D341Med (cell line): ENCODE results near the gene YBX3.
"Not testable (repeated sequence)": the region's sequence is repeated elsewhere in the genome, so short reads cannot be mapped to it uniquely, and the experiment has no call there.

ENCODE experiments used
- DNase-seq: peaks from one replicate; pipeline ENCODE4 v3.0.0; 2012; ENCODE audit warnings: low spot score

The YBX3 gene

DNA sequence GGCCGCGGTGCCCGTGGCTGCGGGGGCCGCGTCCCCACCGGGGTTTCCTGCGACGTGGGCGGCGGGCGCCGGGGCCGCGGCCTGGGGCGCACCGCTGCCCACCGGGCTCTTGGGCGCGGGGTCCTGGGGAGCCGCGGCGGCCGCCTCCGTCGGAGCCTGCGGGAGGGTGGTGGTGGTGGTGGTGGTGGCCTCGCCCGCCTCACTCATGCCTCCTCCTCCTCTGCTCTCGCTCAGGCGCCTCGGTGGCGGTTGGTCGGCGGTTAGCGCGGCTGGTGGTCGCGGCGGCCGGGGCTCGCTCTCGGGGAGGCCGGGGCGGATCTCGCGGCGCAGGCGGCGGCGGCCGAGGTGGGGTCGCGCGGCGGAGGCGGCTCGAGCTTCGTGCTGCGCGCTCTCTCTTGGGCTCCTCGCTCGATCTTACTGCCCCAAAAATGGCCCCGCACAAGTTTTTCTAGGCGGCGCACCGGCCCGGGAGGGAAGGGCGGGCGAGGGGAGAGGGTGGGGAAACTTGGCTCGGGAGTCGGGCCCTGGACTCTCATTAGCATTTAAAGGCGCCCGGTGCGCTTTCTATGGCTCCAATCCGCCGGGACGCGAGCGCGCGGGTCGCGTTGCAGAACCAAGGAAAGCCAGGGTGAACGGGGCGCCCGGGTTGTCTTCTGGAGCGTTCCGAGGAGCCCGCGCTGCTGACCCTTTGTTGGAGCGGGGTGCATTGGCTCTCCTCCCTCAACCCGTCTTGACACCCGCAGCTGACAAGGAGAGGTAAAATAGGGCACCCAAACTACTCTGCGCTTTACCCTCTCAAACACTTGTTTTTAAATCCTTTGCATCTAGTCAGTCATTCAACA lies at the start of gene YBX3:
Gene YBX3 (minus strand): TSS at position 419 of the 842 bp plus-strand sequence. CDS start 212 bp downstream, at position 207.
- DNase-seq: peak; percentile 88

- DNase-seq: peak; percentile 22
Observed at GRCh38 chr12:10771132-10771733, 48.1 kb upstream of the YBX3 start.

DNA sequence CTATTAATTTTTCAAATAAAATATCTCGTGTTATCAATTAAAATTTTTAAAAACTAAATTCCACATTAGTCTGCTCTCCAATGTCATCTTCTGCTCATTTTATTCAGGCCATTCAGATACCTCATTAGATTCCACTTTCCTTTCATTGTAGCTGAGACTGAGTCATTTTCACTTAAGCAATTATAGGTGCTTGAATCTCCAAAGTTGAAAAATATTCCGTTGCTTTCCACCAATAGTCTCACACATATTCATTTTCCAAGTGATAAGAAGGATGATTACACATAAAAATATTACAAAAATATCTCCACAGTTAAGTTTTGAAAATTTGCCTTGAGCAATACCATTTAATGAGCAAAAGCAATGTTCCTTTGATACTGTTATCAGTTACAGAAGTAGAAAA lies 36.5 kb upstream of the YBX3 start:
- no peak for DNase-seq

DNA sequence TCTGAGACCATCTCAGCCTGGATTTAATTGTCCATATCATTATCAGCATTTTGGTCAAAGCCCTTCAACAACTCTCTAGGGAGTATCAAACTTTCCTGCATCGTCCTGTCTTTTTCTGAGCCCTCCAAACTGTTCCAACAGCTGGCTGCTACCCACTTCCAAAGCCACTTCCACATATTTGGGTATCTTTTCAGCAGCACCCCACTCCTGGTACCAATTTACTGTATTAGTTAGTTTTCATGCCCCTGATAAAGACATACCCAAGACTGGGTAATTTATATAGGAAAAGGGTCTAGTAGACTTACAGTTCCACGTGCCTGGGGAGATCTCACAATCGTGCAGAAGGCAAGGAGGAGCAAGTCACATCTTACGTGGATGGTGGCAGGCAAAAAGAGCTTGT lies 33.1 kb upstream of the YBX3 start:
- no peak for DNase-seq

- no peak for DNase-seq
Observed at GRCh38 chr12:10753059-10753458, 29.9 kb upstream of the YBX3 start.

DNA sequence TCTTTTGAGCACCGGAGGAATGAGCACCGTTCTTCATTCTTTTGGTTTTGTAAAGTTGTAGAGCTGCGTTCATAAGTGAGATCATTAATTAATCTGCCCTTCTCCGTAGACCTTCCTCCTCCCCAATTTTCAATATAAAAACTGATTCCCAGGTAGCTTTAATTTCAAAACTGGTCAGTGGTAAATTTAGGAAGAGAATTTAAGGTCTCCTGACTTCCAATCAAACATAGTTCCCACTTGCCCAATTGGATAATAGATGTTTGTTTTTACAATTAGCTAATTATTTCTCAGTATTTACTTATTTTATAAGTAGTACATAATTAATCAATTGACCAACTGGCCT lies 27.2 kb upstream of the YBX3 start:
- no peak for DNase-seq

- DNase-seq: peak; percentile 83
Observed at GRCh38 chr12:10749700-10750384, 26.7 kb upstream of the YBX3 start.

DNA sequence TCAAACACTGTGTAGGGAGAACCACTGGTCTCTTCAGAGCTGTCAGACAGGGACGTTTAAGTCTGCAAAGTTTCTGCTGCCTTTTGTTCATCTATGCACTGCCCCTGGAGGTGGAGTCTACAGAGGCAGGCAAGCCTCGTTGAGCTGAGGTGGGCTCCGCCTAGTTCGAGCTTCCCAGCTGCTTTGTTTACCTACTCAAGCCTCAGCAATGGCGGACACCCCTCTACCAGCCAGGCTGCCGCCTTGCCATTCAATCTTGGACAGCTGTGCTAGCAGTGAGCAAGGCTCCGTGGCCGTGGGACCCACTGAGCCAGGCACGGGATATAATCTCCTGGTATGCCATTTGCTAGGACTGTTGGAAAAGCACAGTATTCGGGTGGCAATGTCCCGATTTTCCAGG lies 24.6 kb upstream of the YBX3 start:
- DNase-seq: no peak

DNA sequence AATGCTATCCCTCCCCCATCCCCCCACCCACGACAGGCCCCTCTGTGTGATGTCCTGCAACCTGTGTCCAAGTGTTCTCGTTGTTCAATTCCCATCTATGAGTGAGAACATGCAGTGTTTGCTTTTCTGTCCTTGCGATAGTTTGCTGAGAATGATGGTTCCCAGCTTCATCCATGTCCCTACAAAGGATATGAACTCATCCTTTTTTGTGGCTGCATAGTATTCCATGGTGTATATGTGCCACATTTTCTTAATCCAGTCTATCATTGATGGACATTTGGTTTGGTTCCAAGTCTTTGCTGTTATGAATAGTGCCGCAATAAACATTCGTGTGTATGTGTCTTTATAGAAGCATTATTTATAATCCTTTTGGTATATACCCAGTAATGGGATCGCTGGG lies 20.3 kb upstream of the YBX3 start:
- not testable (repeated sequence) for DNase-seq

GRCh38 chr12:10741845-10742244 lies 18.7 kb upstream of the YBX3 start:
- DNase-seq: no peak

- DNase-seq: no peak
Observed at GRCh38 chr12:10740182-10740581, 17.1 kb upstream of the YBX3 start.

DNA sequence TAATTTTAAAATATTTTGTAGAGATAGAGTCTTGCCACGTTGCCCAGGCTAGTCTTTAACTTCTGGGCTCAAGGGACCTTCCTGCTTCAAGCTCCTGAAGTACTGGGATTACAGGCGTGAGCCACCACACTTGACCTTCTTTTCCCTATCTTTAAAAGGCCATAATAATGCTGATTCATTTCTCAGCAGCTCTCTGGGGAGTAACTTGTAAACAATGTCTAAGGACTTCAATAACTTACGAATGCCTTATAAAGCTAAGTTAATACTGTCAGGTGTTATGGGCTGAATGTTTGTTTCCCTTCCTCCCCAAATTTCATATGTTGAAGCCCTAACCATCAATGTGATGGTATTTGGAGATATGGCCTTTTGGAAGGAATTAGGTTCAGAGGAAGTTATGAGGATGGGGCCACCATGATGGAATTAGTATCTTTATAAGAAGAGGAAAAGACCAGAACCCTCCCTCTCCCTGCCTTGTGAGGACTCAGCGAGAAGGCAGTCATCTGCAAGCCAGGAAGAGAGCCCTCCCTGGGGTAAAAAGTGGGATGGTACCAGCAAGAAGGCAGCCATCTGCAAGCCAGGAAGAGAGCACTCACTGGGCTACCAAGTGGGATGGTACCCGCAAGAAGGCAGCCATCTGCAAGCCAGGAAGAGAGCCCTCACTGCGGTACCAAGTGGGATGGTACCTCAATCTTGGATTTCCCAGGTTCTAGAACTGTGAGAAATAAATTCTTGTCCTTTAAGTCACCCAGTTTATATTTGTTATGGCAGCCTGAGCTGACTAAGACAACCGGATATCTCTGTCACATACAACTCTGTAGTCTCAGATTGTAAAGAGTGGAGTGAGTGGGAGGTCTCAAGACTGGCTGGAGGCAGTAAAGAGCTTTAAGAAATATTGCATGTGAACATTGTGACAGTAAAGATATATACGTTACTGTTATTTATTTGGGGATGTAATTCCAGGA lies 16.3 kb upstream of the YBX3 start:
- DNase-seq: no peak

DNA sequence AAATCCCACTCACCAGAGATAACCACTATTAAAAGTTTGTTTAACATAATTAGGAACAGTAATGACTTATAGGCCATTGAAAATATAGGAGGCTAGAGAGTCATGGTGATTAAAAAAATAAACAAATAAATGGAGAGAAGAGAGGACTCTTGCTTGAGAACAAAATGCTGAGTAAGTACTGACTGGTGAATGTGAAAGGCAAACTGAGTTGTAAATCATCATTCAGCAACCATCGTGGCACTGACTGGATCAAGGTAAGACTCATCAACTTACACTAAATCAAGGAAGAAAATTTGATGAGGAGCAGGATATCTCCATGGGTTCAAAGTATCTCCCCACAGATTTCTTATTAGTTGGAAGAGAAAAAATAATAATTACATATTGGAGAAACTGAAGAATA lies 14.1 kb upstream of the YBX3 start:
- no peak for DNase-seq

GRCh38 chr12:10736463-10736862 lies 13.3 kb upstream of the YBX3 start:
- no peak for DNase-seq

DNA sequence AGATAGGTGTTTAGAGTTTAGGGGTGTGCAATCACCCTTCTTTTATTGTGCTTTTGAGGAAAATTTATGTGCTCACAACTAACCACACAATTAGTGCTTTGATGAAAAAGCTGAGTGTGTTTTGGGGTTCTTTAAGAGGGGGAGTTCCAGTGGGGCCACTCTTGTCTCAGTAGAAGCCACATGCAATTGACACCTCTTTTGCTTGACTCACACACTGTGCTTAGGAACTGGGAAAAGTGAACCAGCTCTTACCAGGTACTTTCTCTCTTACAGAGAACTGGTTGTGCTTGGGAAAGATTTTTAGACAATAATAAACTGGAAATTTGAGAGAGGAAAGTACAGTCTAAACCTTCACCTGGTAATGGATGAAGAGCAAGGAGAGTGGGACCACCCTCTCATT lies 12.3 kb upstream of the YBX3 start:
- no peak for DNase-seq

GRCh38 chr12:10732549-10732948 lies 9.4 kb upstream of the YBX3 start:
- DNase-seq: no peak

DNA sequence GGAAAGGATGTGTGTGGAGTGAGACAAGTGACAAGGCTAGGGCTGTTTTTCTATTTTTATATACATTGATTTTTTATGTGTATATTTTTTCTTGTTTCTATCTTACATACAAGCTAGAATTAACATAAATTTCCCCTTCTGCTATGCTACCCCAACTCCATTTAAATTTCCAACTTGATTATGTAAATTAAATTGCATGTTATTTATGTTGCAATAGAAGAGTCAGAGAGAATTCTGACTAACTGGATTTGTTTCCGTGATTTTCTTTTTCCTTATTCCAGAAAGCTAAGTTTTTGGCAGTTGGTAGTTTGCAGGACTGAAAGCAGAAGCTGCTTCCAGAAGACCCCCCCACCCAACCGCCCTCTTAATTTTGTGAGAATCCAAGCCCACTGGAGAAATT lies 8.9 kb upstream of the YBX3 start:
- DNase-seq: no peak

DNA sequence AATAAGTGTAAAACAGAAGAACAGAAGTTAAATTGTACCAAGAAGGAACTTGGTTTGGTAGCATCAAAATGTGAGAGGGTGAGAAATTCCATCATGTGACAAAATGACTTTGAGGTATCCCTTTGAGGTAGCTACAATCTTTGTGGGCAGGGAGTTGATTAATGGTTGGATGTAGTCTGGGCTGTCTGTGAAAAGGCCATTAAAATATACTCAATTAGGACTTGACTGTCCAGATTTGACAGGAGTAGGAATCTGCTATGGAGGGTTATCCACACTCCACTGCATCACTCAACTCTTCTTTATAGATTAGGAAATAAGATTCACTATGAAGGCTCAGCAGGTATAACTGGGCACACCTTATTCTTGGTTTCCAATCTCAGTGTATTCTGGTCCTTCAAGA lies 7.4 kb upstream of the YBX3 start:
- no peak for DNase-seq

- no peak for DNase-seq
Observed at GRCh38 chr12:10728091-10728490, 5.0 kb upstream of the YBX3 start.

DNA sequence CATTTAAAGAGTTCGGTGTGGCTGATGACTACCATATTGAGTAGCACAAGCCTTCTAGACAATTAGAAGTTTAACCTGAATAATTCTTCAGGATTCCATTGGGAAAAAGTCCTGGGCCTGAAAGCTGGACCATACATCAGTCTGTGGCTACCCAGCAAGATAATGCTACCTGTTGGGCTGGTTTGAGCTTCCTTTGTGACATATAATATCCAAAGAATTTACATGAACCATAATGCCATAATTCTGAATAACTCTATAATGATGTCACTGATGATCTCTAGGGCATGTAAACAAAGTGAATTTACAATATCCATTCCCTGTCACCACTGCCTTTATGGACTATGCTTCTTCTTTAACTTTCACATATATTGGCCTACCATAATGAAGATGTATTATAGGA lies 3.8 kb upstream of the YBX3 start:
- DNase-seq: no peak

- no peak for DNase-seq
Observed at GRCh38 chr12:10725003-10725402, 1.9 kb upstream of the YBX3 start.

- peak; percentile 85 for DNase-seq
Observed at GRCh38 chr12:10722502-10722904, 620 bp downstream of the YBX3 start.
